ENCODE measurements around the gene GRAMD1B. TPM values are rescaled to one million over a fixed set of nuclear protein-coding genes. Genes with fewer than 3 reads are reported as not detected.

Gene GRAMD1B
- total RNA-seq, 1 donor from 2014 or later, result 8.8 TPM

GRCh38 chr11:123575441-123575840 lies 145.4 kb downstream of the GRAMD1B start:
- no peak for DNase-seq (ENCODE audit: low read depth)

GRCh38 chr11:123576082-123576481 lies 146.0 kb downstream of the GRAMD1B start:
- Histone ChIP-seq H3K4me3 (ENCODE audit: low read depth, low read length) (no peak overlapping the region), H3K27me3 (ENCODE audit: control insufficient read depth, insufficient read depth, low read length) (peaks cover 7% of the 10 kb centered on the region), H3K36me3 (ENCODE audit: control insufficient read depth, insufficient read depth, low read length) (no peaks in the 10 kb centered on the region)
- no peak for TF ChIP-seq CTCF (IDR thresholded peaks at IDR 0.05; ENCODE audit: insufficient read depth, low read length, poor library complexity, severe bottlenecking)
- no peak for DNase-seq (ENCODE audit: low read depth)

More at GRCh38 chr11:123575441-123575840, 145.4 kb downstream of the GRAMD1B start:
- H3K4me3 ChIP-seq (ENCODE audit: low read depth, low read length), result no peak overlapping the region
- peaks cover 7% of the 10 kb centered on the region for H3K27me3 ChIP-seq (ENCODE audit: control insufficient read depth, insufficient read depth, low read length)
- no peaks in the 10 kb centered on the region for H3K36me3 ChIP-seq (ENCODE audit: control insufficient read depth, insufficient read depth, low read length)
- TF ChIP-seq CTCF (IDR thresholded peaks at IDR 0.05; ENCODE audit: insufficient read depth, low read length, poor library complexity, severe bottlenecking), result no peak

GRCh38 chr11:123576501-123576900 lies 146.4 kb downstream of the GRAMD1B start:
- Histone ChIP-seq H3K36me3 (ENCODE audit: control insufficient read depth, insufficient read depth, low read length) (no peaks in the 10 kb centered on the region), H3K27me3 (ENCODE audit: control insufficient read depth, insufficient read depth, low read length) (peaks cover 7% of the 10 kb centered on the region), H3K4me3 (ENCODE audit: low read depth, low read length) (no peak overlapping the region)
- no peak for DNase-seq (ENCODE audit: low read depth)
- TF ChIP-seq CTCF (IDR thresholded peaks at IDR 0.05; ENCODE audit: insufficient read depth, low read length, poor library complexity, severe bottlenecking), result no peak

GRCh38 chr11:123577081-123577598 lies 147.1 kb downstream of the GRAMD1B start:
- H3K36me3 ChIP-seq (ENCODE audit: control insufficient read depth, insufficient read depth, low read length), result no peaks in the 10 kb centered on the region
- H3K4me3 ChIP-seq (ENCODE audit: low read depth, low read length), result no peak overlapping the region
- DNase-seq (ENCODE audit: low read depth), result no peak
- peak; percentile 87 for TF ChIP-seq CTCF (IDR thresholded peaks at IDR 0.05; ENCODE audit: insufficient read depth, low read length, poor library complexity, severe bottlenecking)
- H3K27me3 ChIP-seq (ENCODE audit: control insufficient read depth, insufficient read depth, low read length), result peaks cover 7% of the 10 kb centered on the region

- Histone ChIP-seq H3K4me3 (ENCODE audit: low read depth, low read length) (no peak overlapping the region), H3K27me3 (ENCODE audit: control insufficient read depth, insufficient read depth, low read length) (peaks cover 7% of the 10 kb centered on the region), H3K36me3 (ENCODE audit: control insufficient read depth, insufficient read depth, low read length) (no peaks in the 10 kb centered on the region)
- no peak for DNase-seq (ENCODE audit: low read depth)
- TF ChIP-seq CTCF (IDR thresholded peaks at IDR 0.05; ENCODE audit: insufficient read depth, low read length, poor library complexity, severe bottlenecking), result no peak
Measured at GRCh38 chr11:123578778-123579481, 148.9 kb downstream of the GRAMD1B start.

GRCh38 chr11:123579482-123579812 lies 149.4 kb downstream of the GRAMD1B start:
- no peak for TF ChIP-seq CTCF (IDR thresholded peaks at IDR 0.05; ENCODE audit: insufficient read depth, low read length, poor library complexity, severe bottlenecking)
- no peak for DNase-seq (ENCODE audit: low read depth)
- H3K4me3 ChIP-seq (ENCODE audit: low read depth, low read length), result no peak overlapping the region

More at GRCh38 chr11:123579482-123579812, 149.4 kb downstream of the GRAMD1B start:
- Histone ChIP-seq H3K36me3 (ENCODE audit: control insufficient read depth, insufficient read depth, low read length) (no peaks in the 10 kb centered on the region), H3K27me3 (ENCODE audit: control insufficient read depth, insufficient read depth, low read length) (peaks cover 7% of the 10 kb centered on the region)
